CD4-positive, alpha-beta T cell (primary cell): Measurements from ENCODE around the gene ZNF516. TPM values are rescaled to one million over a fixed set of nuclear protein-coding genes. Genes with fewer than 3 reads are reported as not detected.

Source experiments
- ATAC-seq: fragments of 200-7000 bp; cut with Tn5 transposase; one replicate; pipeline ENCODE4 v1.10.0; 2022; ENCODE audit warnings: mild to moderate bottlenecking; ENCODE audit not compliant: poor library complexity
- CTCF ChIA-PET: fragments of 350-600 bp; sonication (Branson Sonifier 250); formaldehyde crosslinking; loops from one replicate; lab custom pipeline; 2021; ENCODE audit warnings: antibody characterized with exemption, inconsistent platforms; lab: Charles Lee
- POLR2A ChIA-PET: fragments of 350-600 bp; sonication (Branson Sonifier 250); formaldehyde crosslinking; loops from one replicate; lab custom pipeline; 2021; ENCODE audit warnings: antibody characterized with exemption, inconsistent platforms; lab: Charles Lee
- DNase-seq, 14 experiments: peaks; one replicate each; pipeline ENCODE4 v3.0.0-alpha.2; 2013 to 2020; ENCODE audit warnings: mixed read lengths in 2 of 14
- H3K27ac ChIP-seq, 2 donors: one replicate each; pipeline versions ENCODE4 v1.5.1 to v1.7.0; 2013; ENCODE audit warnings: low read length in 2 of 2, low read depth in 1 of 2, mild to moderate bottlenecking in 1 of 2
- H3K27me3 ChIP-seq, 2 experiments: 1 replicate in 1 of 2; 2 replicates in 1 of 2; pipeline versions ENCODE4 v1.6.1 to v1.7.0; 2013; ENCODE audit warnings: low read length in 2 of 2, control low read depth in 1 of 2, mild to moderate bottlenecking in 1 of 2, moderate library complexity in 1 of 2; ENCODE audit not compliant: insufficient read depth in 2 of 2, control insufficient read depth in 1 of 2
- H3K36me3 ChIP-seq: one replicate; pipeline ENCODE4 v1.6.1; 2013; ENCODE audit warnings: low read length, control low read depth; ENCODE audit not compliant: insufficient read depth
- H3K4me1 ChIP-seq: one replicate; pipeline ENCODE4 v1.6.1; 2013; ENCODE audit warnings: low read length, control low read depth; ENCODE audit not compliant: insufficient read depth
- H3K4me3 ChIP-seq: one replicate; pipeline ENCODE4 v1.5.1; 2013; ENCODE audit warnings: mild to moderate bottlenecking, low read length, moderate library complexity
- H3K9me3 ChIP-seq, 2 experiments: 1 replicate in 1 of 2; 2 replicates in 1 of 2; pipeline versions ENCODE4 v1.6.1 to v1.7.0; 2013; ENCODE audit warnings: low read length in 2 of 2, mild to moderate bottlenecking in 2 of 2, control low read depth in 1 of 2, moderate library complexity in 1 of 2; ENCODE audit not compliant: control insufficient read depth in 1 of 2, insufficient read depth in 1 of 2
- H3K27ac Mint-ChIP-seq: one replicate; pipeline ENCODE4 v1.8.0; 2020; ENCODE audit warnings: mixed read lengths
- H3K27me3 Mint-ChIP-seq: one replicate; pipeline ENCODE4 v1.8.0; 2021; ENCODE audit warnings: mixed read lengths
- H3K36me3 Mint-ChIP-seq: one replicate; pipeline ENCODE4 v1.8.0; 2021; ENCODE audit warnings: low read depth, mixed read lengths
- H3K4me1 Mint-ChIP-seq: one replicate; pipeline ENCODE4 v1.8.0; 2021; ENCODE audit warnings: low read depth, mixed read lengths
- H3K4me3 Mint-ChIP-seq: one replicate; pipeline ENCODE4 v1.8.0; 2020; ENCODE audit warnings: mild to moderate bottlenecking, mixed read lengths
- H3K9me3 Mint-ChIP-seq: one replicate; pipeline ENCODE4 v1.8.0; 2020; ENCODE audit warnings: mixed read lengths
- CTCF ChIP-seq: fragments of 200-600 bp; IDR thresholded peaks from one replicate; pipeline ENCODE4 v1.8.0; 2022; ENCODE audit warnings: antibody characterized with exemption, mild to moderate bottlenecking
- intact Hi-C, 2 experiments: fragments of 100-400 bp; cut with DNase I in 1 of 2; cut with micrococcal nuclease in 1 of 2; formaldehyde crosslinking; loops; one replicate each; pipeline versions ENCODE4 v1.15.1 to v1.9.0; 2023 to 2025; cut with DNase I, micrococcal nuclease
- total RNA-seq, 174 experiments: library from RNA in 2 of 174; stranded (reverse) in 2 of 174; gene quantifications; one replicate each; pipeline ENCODE4 v1.2.3 and lab custom pipeline; 2021 to 2026

The ZNF516 gene
- total RNA-seq, 2 experiments from 2014 or later = 22.4 to 29.3 TPM

GRCh38 chr18:76447258-76447890, 47.7 kb downstream of the ZNF516 start:
- Mint-ChIP-seq H3K9me3 (no peaks in the 10 kb centered on the region), H3K4me3 (no peak overlapping the region), H3K27ac (no peak overlapping the region), H3K36me3 (peaks cover 5% of the 10 kb centered on the region), H3K4me1 (peaks cover 47% of the 10 kb centered on the region), H3K27me3 (peaks cover 10% of the 10 kb centered on the region)
- no peak for ATAC-seq
- TF ChIP-seq CTCF = no peak
- ChIA-PET CTCF (no interaction called here), POLR2A (no interaction called here)
- intact Hi-C loops = no loop called here
- H3K4me3 ChIP-seq = no peak overlapping the region
- peaks cover 0 to under 1% of the 10 kb centered on the region in 2 experiments for H3K9me3 ChIP-seq
- peaks cover 24% of the 10 kb centered on the region for H3K4me1 ChIP-seq
- H3K27me3 ChIP-seq = peaks cover 0 to 16% of the 10 kb centered on the region in 2 experiments
- H3K27ac ChIP-seq = no peak overlapping the region
- no peak for DNase-seq
- H3K36me3 ChIP-seq = no peaks in the 10 kb centered on the region

- H3K9me3 Mint-ChIP-seq = no peaks in the 10 kb centered on the region
- TF ChIP-seq CTCF = no peak
- ATAC-seq (no peak), DNase-seq (no peak)
- H3K27ac ChIP-seq = no peak overlapping the region
- POLR2A ChIA-PET = no interaction called here
- peaks cover 0 to 10% of the 10 kb centered on the region in 2 experiments for H3K27me3 ChIP-seq
- intact Hi-C loops = no loop called here
- H3K4me3 ChIP-seq = no peak overlapping the region
- H3K9me3 ChIP-seq = peaks cover 0 to 4% of the 10 kb centered on the region in 2 experiments
- H3K36me3 Mint-ChIP-seq = peaks cover 5% of the 10 kb centered on the region
- CTCF ChIA-PET = no interaction called here
- H3K27ac Mint-ChIP-seq = no peak overlapping the region
- H3K27me3 Mint-ChIP-seq = peaks cover 9% of the 10 kb centered on the region
- H3K4me1 Mint-ChIP-seq = peaks cover 39% of the 10 kb centered on the region
- peaks cover 3% of the 10 kb centered on the region for H3K36me3 ChIP-seq
- H3K4me3 Mint-ChIP-seq = no peak overlapping the region
- H3K4me1 ChIP-seq = peaks cover 17% of the 10 kb centered on the region
Measured at GRCh38 chr18:76446321-76447257, 48.5 kb downstream of the ZNF516 start.

GRCh38 chr18:76445741-76446232, 49.3 kb downstream of the ZNF516 start:
- peaks cover 11% of the 10 kb centered on the region for H3K4me1 ChIP-seq
- Mint-ChIP-seq H3K27ac (no peak overlapping the region), H3K27me3 (peaks cover 4% of the 10 kb centered on the region), H3K36me3 (peaks cover 8% of the 10 kb centered on the region), H3K4me3 (no peak overlapping the region), H3K9me3 (no peaks in the 10 kb centered on the region), H3K4me1 (peaks cover 33% of the 10 kb centered on the region)
- H3K27ac ChIP-seq = no peak overlapping the region
- no peak for TF ChIP-seq CTCF
- ATAC-seq (no peak), DNase-seq (no peak)
- H3K27me3 ChIP-seq = peaks cover 0 to 6% of the 10 kb centered on the region in 2 experiments
- H3K4me3 ChIP-seq = no peak overlapping the region
- intact Hi-C loops = no loop called here
- CTCF ChIA-PET = no interaction called here
- peaks cover 0 to 4% of the 10 kb centered on the region in 2 experiments for H3K9me3 ChIP-seq
- H3K36me3 ChIP-seq = peaks cover 3% of the 10 kb centered on the region
- POLR2A ChIA-PET = no interaction called here
